IPS-NIHi11 (cell line): ENCODE data around the gene FAM13C.
"Not testable (repeated sequence)": the region's sequence is repeated elsewhere in the genome, so short reads cannot be mapped to it uniquely, and the experiment has no call there.

Source experiments
- DNase-seq: peaks from one replicate; pipeline ENCODE4 v3.0.0; 2012; ENCODE audit warnings: mixed read lengths, low spot score

FAM13C gene

DNA sequence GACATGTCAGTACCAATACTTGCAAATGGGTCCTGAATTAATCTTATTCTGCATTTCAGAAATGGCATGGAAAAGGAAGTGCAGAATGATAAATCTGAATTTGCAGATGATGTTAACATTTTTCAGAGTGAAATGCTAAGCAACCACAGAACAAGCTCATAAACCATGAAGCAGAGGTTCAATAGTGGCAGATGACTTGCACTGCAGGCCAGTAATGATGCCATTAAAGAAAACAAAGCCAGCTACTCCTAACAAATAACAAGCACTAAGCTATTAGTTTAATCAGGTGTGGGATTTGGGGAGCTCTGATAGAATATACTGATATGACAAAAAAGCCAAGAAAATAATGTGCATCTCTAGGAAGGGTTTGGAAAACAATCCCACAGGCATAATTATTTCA lies 85.4 kb downstream of the FAM13C start:
- DNase-seq, result no peak

- no peak for DNase-seq
Measured at GRCh38 chr10:59276133-59276532, 86.2 kb downstream of the FAM13C start.

- DNase-seq, result no peak
Measured at GRCh38 chr10:59273445-59273844, 88.9 kb downstream of the FAM13C start.

- no peak for DNase-seq
Measured at GRCh38 chr10:59272061-59272460, 90.3 kb downstream of the FAM13C start.

DNA sequence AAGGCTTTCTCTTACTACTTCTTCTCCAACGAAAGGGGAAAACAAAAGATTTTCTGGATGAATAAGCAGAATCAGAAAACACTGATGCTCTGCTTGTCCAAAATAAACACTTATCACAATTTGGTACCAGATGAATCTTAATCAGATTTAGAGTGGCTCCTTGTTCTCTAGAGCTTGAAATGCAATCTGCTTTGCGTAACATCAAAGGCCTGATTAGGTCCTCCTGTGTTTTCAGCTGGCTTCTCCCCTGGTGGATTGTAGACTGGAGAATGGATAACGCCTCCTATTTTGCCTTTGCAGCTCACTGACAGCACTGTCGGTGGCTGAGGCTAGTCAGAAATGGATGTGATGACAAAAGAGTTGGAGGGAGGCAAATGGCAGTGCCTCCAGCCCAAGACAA lies 91.2 kb downstream of the FAM13C start:
- DNase-seq, result no peak

DNA sequence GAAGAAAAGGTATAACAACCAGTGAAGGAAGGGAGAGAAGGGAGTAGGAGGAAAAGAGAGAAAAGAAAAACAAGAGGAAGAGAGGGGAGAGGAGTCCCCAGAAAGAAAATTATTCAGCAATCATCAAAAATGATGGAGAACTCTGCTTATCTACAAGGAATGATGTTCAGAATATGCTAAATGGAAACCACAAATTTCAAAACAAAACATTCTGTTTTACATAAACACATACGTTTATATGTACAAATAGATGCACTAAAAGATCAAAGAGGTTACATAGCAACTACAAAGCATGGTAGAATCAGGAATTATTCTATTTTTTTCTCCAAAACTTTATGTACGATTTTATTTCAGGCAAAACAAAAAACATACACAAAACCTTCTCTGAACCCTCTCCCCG lies 91.9 kb downstream of the FAM13C start:
- DNase-seq, result no peak

GRCh38 chr10:59269651-59270050 lies 92.7 kb downstream of the FAM13C start:
- no peak for DNase-seq

- no peak for DNase-seq
Measured at GRCh38 chr10:59268460-59268859, 93.9 kb downstream of the FAM13C start.

- DNase-seq, result no peak
Measured at GRCh38 chr10:59266321-59266720, 96.0 kb downstream of the FAM13C start.

DNA sequence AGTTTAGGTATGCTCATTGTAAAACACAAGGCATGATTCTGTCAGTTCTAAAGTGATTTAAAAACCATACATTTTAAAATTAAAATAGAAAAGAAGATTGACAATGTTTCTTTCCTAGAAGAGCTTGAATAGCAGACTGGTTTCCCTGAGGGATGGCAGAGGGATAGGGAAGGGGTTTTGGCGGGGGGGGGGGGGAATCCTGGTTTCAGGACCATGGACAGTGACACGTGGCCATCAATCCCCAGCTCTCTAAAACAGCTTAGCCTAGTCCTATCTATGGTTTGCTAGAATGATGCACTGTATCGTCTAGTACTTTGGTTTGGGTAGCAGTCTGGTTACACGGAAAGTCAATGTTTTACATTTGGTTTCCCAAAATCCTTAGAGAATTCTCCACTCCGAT lies 97.2 kb downstream of the FAM13C start:
- DNase-seq, result peak; percentile 56

- DNase-seq, result no peak
Measured at GRCh38 chr10:59258890-59259289, 103.5 kb downstream of the FAM13C start.

DNA sequence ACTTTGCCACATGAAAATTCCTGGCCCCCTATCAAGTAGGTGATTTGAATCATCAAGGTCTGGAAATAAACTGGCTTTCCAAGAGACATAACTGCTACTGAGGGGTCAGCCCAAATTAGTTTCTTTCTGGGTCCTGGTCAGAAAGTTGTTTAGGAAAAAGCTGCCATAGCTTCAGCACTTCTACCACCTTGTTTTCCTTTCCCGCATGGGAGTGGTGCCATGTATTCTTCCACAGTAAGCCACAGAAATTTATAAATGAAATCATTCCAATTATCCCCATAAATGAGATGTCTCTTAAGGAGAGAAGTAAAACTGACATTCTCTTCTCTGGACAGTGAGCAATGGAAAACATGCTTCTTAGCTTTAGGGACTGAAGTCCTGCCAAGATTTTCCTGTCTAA lies 105.1 kb downstream of the FAM13C start:
- no peak for DNase-seq

GRCh38 chr10:59255463-59255862 lies 106.9 kb downstream of the FAM13C start:
- DNase-seq, result no peak

DNA sequence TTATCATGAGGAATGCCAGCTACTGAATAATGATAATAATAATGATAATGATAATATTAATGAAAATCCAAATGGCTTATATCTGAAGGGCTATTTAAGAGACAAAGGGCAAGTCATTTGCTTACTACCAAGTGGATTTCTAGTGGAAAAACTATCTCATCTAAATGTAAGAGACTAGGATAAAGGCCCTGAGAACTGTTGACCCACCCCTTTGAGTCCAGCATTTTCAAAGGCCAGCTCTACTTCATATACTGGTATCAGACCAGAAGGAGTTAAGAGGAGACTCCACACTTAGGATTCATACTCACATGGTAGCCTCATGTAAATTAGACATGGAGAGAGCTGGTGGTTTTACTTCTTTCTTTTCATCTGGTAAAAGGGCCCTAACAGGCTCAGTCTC lies 109.9 kb downstream of the FAM13C start:
- no peak for DNase-seq

DNA sequence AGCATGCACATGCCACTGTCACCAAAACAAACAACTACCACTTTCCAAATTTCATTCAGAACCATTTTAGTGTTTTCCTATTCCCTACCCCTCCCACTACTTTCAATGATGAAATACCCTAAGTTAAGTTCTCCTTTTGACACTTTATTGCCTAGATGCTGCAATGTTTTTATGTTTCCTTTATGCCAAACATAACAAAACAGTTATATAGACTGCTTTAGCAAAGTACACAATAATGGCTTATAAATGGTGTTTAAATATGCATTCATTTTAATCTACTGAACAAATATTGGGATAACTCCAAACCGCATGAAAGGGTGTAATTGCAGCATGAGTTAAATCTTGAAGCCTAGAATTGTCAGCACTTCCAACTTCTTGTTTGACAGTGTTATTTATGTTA lies 116.7 kb downstream of the FAM13C start:
- DNase-seq, result no peak

DNA sequence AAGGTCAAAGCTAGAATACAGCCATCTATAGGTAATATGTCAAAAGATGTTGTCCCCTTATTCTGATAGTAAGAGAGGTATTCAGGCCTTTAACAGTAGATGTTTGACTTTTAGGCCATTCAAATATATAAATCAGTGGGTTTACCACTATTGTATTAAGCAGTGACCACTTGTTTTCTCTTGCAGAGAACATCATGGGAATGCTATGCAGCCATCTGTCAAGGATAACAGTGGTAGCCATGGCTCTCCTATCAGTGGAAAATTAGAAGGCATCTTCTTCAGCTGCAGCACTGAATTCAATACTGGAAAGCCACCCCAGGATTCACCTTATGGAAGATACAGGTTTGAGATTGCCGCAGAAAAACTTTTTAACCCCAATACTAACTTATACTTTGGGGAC lies 117.5 kb downstream of the FAM13C start:
- no peak for DNase-seq

DNA sequence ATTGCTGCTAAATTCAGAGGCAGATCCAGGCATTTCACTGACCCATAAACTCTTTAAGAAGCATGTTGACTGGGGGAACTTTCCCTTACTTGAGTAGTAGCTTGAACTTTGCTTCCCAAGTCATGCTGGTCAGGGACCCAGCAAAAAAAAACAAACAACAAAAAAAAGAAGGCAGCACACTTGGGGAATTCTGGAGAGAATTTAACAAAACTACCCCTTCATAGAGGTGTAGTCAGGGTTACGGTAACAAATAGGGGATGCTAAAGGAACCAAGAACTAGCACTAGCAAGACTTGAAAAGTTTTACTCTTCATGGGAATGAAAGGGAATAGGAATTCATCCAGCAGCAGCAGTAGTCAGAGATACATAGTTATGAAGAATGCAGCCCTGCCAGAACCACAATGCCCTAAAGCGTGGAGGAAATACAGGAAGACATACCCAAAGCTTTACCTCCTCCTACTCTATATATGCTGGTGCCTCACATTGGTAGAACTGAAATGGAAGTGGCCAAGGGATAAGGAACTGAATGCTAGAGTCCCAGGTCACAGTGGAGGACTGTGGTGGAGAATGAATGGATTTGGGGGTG lies 118.6 kb downstream of the FAM13C start:
- DNase-seq, result no peak

GRCh38 chr10:59242991-59243390 lies 119.4 kb downstream of the FAM13C start:
- no peak for DNase-seq

GRCh38 chr10:59242057-59242456 lies 120.3 kb downstream of the FAM13C start:
- no peak for DNase-seq

DNA sequence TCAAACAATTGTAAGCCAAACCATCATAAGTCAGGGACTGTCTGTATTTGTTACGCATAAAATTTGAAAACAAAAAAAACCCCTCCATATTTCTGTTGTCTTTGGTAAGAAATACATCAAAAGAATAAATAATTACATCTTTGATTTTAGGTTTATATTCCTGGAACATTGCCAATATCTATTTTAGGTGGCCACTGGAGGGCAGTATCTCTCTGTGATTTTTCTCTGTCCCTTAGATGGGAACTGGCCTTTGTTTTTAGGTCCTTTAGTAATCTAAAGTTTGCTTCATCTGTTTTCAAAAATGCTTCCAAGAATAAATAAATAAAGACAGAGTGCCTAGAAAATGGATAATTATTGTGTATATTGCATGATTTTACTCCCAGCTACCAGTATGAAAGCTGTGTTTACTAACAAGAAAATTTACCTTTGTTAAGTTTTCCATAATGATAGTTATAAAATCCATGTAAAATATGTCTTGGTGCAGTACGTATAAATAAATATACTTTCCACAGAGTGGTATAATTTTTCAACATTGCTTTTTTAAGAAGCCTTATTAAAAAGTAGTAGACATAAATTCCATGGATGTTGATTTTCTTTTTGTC lies 121.7 kb downstream of the FAM13C start:
- DNase-seq, result peak; percentile 12

DNA sequence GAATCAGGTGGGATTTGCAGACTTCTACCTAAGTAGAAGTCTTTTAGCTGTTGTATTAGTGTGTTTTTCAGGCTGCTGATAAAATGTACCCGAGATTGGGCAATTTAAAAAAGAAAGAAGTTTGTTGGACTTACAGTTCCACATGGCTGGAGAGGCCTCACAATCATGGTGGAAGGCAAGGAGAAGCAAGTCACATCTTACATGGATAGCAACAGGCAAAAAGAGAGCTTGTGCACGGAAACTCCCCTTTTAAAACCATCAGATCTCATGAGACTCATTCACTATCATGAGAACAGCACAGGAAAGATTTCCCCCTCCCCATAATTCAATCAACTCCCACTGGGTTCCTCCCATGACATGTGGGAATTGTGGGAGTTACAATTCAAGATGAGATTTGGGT lies 123.2 kb downstream of the FAM13C start:
- not testable (repeated sequence) for DNase-seq

DNA sequence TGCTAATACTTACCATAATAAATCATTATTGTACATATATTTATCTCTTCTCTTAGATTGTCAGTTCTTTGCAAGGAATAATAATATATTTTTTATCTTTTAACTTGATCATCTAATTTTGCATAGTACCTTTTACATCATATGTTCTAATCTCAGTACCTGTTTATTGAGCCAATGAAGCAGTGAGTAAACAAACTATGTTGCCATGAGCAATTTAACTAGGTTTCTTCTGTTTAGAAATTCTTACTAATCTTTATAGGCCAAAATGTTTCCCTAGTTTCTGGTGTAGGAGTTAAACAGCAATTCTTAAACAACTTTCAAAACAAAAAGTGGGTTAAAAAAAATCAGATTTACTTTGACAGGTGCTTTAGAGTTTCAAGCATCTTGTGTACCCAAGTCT lies 124.6 kb downstream of the FAM13C start:
- DNase-seq, result no peak

DNA sequence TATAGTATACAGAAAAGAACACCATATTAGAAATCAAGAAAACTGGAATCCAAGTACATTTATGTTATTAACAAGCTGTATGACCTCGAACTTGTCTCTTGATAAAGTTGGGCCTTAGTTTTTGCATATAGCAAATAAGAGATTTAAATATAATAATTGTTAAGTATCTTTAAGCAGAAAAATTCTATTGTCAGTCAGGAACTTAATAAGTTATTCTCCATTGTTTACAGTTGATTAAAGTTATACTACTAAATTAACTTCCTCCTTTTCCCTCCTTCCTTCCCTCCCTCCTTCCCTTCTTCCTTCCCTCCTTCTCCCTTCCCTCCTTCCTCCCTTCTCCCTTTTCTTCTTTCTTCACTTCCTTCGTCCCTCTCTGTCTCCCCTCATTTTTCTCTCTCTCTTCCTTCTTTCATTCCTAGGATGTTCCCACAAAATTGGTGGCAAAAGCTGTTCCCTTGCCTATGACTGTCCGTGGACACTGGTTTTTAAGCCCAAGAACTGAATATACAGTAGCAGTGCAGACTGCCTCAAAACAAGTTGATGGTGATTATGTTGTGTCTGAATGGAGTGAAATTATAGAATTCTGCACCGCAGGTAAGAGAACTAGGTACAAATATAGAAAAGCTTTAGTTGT lies 126.2 kb downstream of the FAM13C start:
- DNase-seq, result no peak
